H9 (cell line): ENCODE data around the gene SEC16B. TPM values are rescaled to one million over a fixed set of nuclear protein-coding genes. Genes with fewer than 3 reads are reported as not detected.

Experiments
- DNase-seq: peaks from one replicate; pipeline ENCODE4 v3.0.0-alpha.2; 2017
- H2AFZ ChIP-seq: one replicate; pipeline ENCODE4 v1.6.1; 2013; ENCODE audit warnings: mild to moderate bottlenecking, low read length, control low read depth, moderate library complexity
- H2AK5ac ChIP-seq: 2 replicates; pipeline ENCODE4 v1.6.1; 2013; ENCODE audit warnings: low read length, control low read depth, mixed read lengths; ENCODE audit not compliant: insufficient read length
- H2BK120ac ChIP-seq: one replicate; pipeline ENCODE4 v1.6.1; 2013; ENCODE audit warnings: low read depth, mild to moderate bottlenecking, low read length, control low read depth, inconsistent platforms; ENCODE audit not compliant: poor library complexity, severe bottlenecking
- H2BK12ac ChIP-seq: 2 replicates; pipeline ENCODE4 v1.6.1; 2013; ENCODE audit warnings: low read length, control low read depth, mixed read lengths, low read depth; ENCODE audit not compliant: insufficient read length
- H2BK15ac ChIP-seq: 2 replicates; pipeline ENCODE4 v1.6.1; 2013; ENCODE audit warnings: low read depth, low read length, control low read depth
- H2BK20ac ChIP-seq: one replicate; pipeline ENCODE4 v1.6.1; 2013; ENCODE audit warnings: low read depth, mild to moderate bottlenecking, low read length, control low read depth, inconsistent platforms; ENCODE audit not compliant: poor library complexity, severe bottlenecking
- H2BK5ac ChIP-seq: 2 replicates; pipeline ENCODE4 v1.6.1; 2013; ENCODE audit warnings: low read length, control low read depth, mixed read lengths; ENCODE audit not compliant: insufficient read length
- H3K14ac ChIP-seq: 2 replicates; pipeline ENCODE4 v1.6.1; 2013; ENCODE audit warnings: low read length, control low read depth; ENCODE audit not compliant: insufficient read depth
- H3K18ac ChIP-seq: 2 replicates; pipeline ENCODE4 v1.6.1; 2013; ENCODE audit warnings: low read depth, mild to moderate bottlenecking, mixed read lengths, low read length, control low read depth; ENCODE audit not compliant: insufficient read length
- H3K23ac ChIP-seq: 2 replicates; pipeline ENCODE4 v1.6.1; 2013; ENCODE audit warnings: low read length, control low read depth, mixed read lengths, low read depth; ENCODE audit not compliant: insufficient read length
- H3K23me2 ChIP-seq: 2 replicates; pipeline ENCODE4 v1.6.1; 2013; ENCODE audit warnings: low read depth, mild to moderate bottlenecking, mixed read lengths, low read length, control low read depth; ENCODE audit not compliant: insufficient read length, poor library complexity, severe bottlenecking
- H3K27ac ChIP-seq: 2 replicates; pipeline ENCODE4 v1.5.1; 2013; ENCODE audit warnings: low read length, control low read depth, mixed read lengths, low read depth; ENCODE audit not compliant: insufficient read length
- H3K27me3 ChIP-seq: 2 replicates; pipeline ENCODE4 v1.6.1; 2013; ENCODE audit warnings: low read length, control low read depth, inconsistent platforms; ENCODE audit not compliant: insufficient read depth
- H3K4ac ChIP-seq: 2 replicates; pipeline ENCODE4 v1.6.1; 2013; ENCODE audit warnings: low read depth, mild to moderate bottlenecking, control low read depth, inconsistent platforms, low read length, moderate library complexity
- H3K4me1 ChIP-seq: 2 replicates; pipeline ENCODE4 v1.6.1; 2013; ENCODE audit warnings: low read length, control low read depth, inconsistent platforms; ENCODE audit not compliant: insufficient read depth
- H3K4me2 ChIP-seq: 2 replicates; pipeline ENCODE4 v1.6.1; 2013; ENCODE audit warnings: low read length, control low read depth, mixed read lengths; ENCODE audit not compliant: insufficient read length, insufficient read depth
- H3K56ac ChIP-seq: 2 replicates; pipeline ENCODE4 v1.6.1; 2013; ENCODE audit warnings: low read depth, mild to moderate bottlenecking, mixed read lengths, low read length, control low read depth; ENCODE audit not compliant: insufficient read length
- H3K79me1 ChIP-seq: 2 replicates; pipeline ENCODE4 v1.6.1; 2013; ENCODE audit warnings: low read depth, mild to moderate bottlenecking, moderate library complexity, low read length, control low read depth, inconsistent platforms; ENCODE audit not compliant: insufficient read depth, poor library complexity, severe bottlenecking
- H3K79me2 ChIP-seq: 2 replicates; pipeline ENCODE4 v1.6.1; 2013; ENCODE audit warnings: low read length, control low read depth, inconsistent platforms; ENCODE audit not compliant: insufficient read depth
- H3K9ac ChIP-seq: 2 replicates; pipeline ENCODE4 v1.6.1; 2013; ENCODE audit warnings: low read length, control low read depth, mixed read lengths; ENCODE audit not compliant: insufficient read length; ENCODE audit errors: extremely low read depth
- H3K9me3 ChIP-seq: one replicate; pipeline ENCODE4 v1.6.1; 2013; ENCODE audit warnings: low read depth, low read length, inconsistent platforms; ENCODE audit not compliant: control insufficient read depth
- H3T11ph ChIP-seq: one replicate; pipeline ENCODE4 v1.6.1; 2013; ENCODE audit warnings: mild to moderate bottlenecking, low read length, control low read depth, inconsistent platforms
- H4K20me1 ChIP-seq: one replicate; pipeline ENCODE4 v1.6.1; 2013; ENCODE audit not compliant: control insufficient read depth, insufficient read length, insufficient read depth
- H4K5ac ChIP-seq: 2 replicates; pipeline ENCODE4 v1.6.1; 2013; ENCODE audit warnings: low read depth, mild to moderate bottlenecking, mixed read lengths, low read length, control low read depth; ENCODE audit not compliant: insufficient read length
- H4K8ac ChIP-seq: replicated peaks from 2 replicates; pipeline ENCODE4 v1.6.1; 2013; ENCODE audit warnings: low read length, control low read depth, mixed read lengths, low read depth; ENCODE audit not compliant: insufficient read length
- H4K91ac ChIP-seq: 2 replicates; pipeline ENCODE4 v1.6.1; 2013; ENCODE audit warnings: low read depth, mild to moderate bottlenecking, moderate library complexity, mixed read lengths, low read length, control low read depth; ENCODE audit not compliant: insufficient read length
- H3K27ac Mint-ChIP-seq, 3 experiments: 2 replicates in 2 of 3; 3 replicates in 1 of 3; pipeline ENCODE4 v1.8.0; 2020 to 2021; ENCODE audit warnings: mixed read lengths in 3 of 3, mild to moderate bottlenecking in 1 of 3, moderate library complexity in 1 of 3
- H3K27me3 Mint-ChIP-seq: 2 replicates; pipeline ENCODE4 v1.8.0; 2021; ENCODE audit warnings: low read depth, mild to moderate bottlenecking, moderate library complexity, mixed read lengths
- H3K36me3 Mint-ChIP-seq, 3 experiments: 2 replicates in 2 of 3; 3 replicates in 1 of 3; pipeline ENCODE4 v1.8.0; 2020 to 2021; ENCODE audit warnings: low read depth in 3 of 3, mixed read lengths in 3 of 3; ENCODE audit not compliant: insufficient read depth in 1 of 3
- H3K4me1 Mint-ChIP-seq, 2 experiments: 2 replicates each; pipeline ENCODE4 v1.8.0; 2020; ENCODE audit warnings: mixed read lengths in 2 of 2
- H3K4me3 Mint-ChIP-seq, 2 experiments: 2 replicates in 1 of 2; 3 replicates in 1 of 2; pipeline ENCODE4 v1.8.0; 2020 to 2021; ENCODE audit warnings: mild to moderate bottlenecking in 2 of 2, mixed read lengths in 2 of 2, moderate library complexity in 1 of 2
- H3K9me3 Mint-ChIP-seq, 2 experiments: 2 replicates in 1 of 2; 3 replicates in 1 of 2; pipeline ENCODE4 v1.8.0; 2020; ENCODE audit warnings: mild to moderate bottlenecking in 2 of 2, mixed read lengths in 2 of 2, moderate library complexity in 1 of 2
- CTCF ChIP-seq: fragments of 200-600 bp; sonication (generic); conservative IDR thresholded peaks from 3 replicates; pipeline ENCODE4 v1.8.0; 2021; ENCODE audit warnings: antibody characterized with exemption, mild to moderate bottlenecking
- WGBS: extraction: QIAGEN DNeasy Blood & Tissue Kit; methylation state at CpG from one replicate; pipeline ENCODE4 v1.1.7; 2013; ENCODE audit warnings: missing lambda C conversion rate, low lambda C conversion rate, mixed read lengths; ENCODE audit not compliant: insufficient read length; ENCODE audit errors: extremely low coverage; 5-methylcytosine and 5-hydroxymethylcytosine counted together
- total RNA-seq: library from RNA; stranded (reverse); gene quantifications from 2 replicates; pipeline ENCODE4 v1.2.1, GENCODE V29; 2021

The SEC16B gene
- total RNA-seq, 1 experiment from 2014 or later: 0.83 TPM

DNA sequence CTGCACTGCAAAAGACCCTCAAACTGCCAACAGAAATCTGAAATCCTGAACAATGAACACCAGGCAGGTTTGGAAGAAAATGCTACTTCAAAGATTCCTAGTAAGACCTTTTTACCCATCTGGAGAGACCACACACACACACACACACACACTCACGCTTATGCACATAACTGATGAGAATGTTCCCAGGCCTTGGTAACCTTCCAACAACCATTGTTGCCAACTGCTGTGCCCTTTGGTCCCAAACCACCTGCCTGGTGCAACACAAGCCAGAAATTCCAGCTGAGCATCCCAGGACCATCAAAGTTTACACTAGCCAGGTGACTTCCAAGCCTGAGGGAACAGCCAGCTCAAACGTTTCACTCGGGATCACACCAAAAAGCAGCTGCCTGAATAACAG, 56.9 kb downstream of the SEC16B start:
- H3K79me2 ChIP-seq: no peaks in the 10 kb centered on the region
- H3K4me1 ChIP-seq: no peaks in the 10 kb centered on the region
- H3K27me3 ChIP-seq: no peaks in the 10 kb centered on the region
- H4K91ac ChIP-seq: no peak overlapping the region
- no peaks in the 10 kb centered on the region for H4K20me1 ChIP-seq
- Mint-ChIP-seq H3K27ac (no peak overlapping the region), H3K4me1 (0 out of 4 replicates have a peak, but pooled peaks cover 0 to 2% of the 10 kb centered on the region in 2 experiments), H3K36me3 (no peaks in the 10 kb centered on the region), H3K9me3 (peaks cover 2 to 4% of the 10 kb centered on the region in 2 experiments; a peak in 3 of 5 replicates), H3K27me3 (peaks cover 6% of the 10 kb centered on the region), H3K4me3 (no peak overlapping the region)
- H2AFZ ChIP-seq: no peak overlapping the region
- H2AK5ac ChIP-seq: no peak overlapping the region
- no peak overlapping the region for H2BK5ac ChIP-seq
- TF ChIP-seq CTCF: no peak
- H3K18ac ChIP-seq: no peak overlapping the region
- no peak overlapping the region for H2BK15ac ChIP-seq
- no peak overlapping the region for H2BK20ac ChIP-seq
- no peak overlapping the region for H3T11ph ChIP-seq
- H4K8ac ChIP-seq: no peak overlapping the region
- H3K9ac ChIP-seq: no peak overlapping the region
- no peak overlapping the region for H3K4ac ChIP-seq
- no peak overlapping the region for H3K14ac ChIP-seq
- no peaks in the 10 kb centered on the region for H3K79me1 ChIP-seq
- no peak overlapping the region for H3K56ac ChIP-seq
- H3K23me2 ChIP-seq: no peaks in the 10 kb centered on the region
- DNase-seq: no peak
- no peak overlapping the region for H3K27ac ChIP-seq
- no peak overlapping the region for H2BK12ac ChIP-seq
- H4K5ac ChIP-seq: no peak overlapping the region
- no CpG with 5 or more reads among the region's 3 CpGs for WGBS
- no peaks in the 10 kb centered on the region for H3K9me3 ChIP-seq
- H3K4me2 ChIP-seq: no peak overlapping the region
- no peak overlapping the region for H3K23ac ChIP-seq
- H2BK120ac ChIP-seq: no peak overlapping the region
